IMR-90 (cell line): ENCODE data around the gene PALLD. TPM values are rescaled to one million over a fixed set of nuclear protein-coding genes. Genes with fewer than 3 reads are reported as not detected.

Experiments used
- ATAC-seq: fragments of 200-7000 bp; cut with Tn5 transposase; 2 replicates; pipeline ENCODE4 v1.9.1; 2020; ENCODE audit warnings: low read depth, mild to moderate bottlenecking, moderate library complexity
- BruUV-seq: library from RNA; stranded (reverse); fragments of 400-500 nt; replicated peaks from 2 replicates; lab custom pipeline; 2021; lab: Mats Ljungman, UMichigan
- CTCF ChIA-PET: fragments of 300-600 bp; formaldehyde crosslinking; extraction: SDS; loops from one replicate; lab custom pipeline; 2021; ENCODE audit warnings: antibody characterized with exemption; lab: Yijun Ruan, JAX
- POLR2A ChIA-PET: fragments of 300-600 bp; sonication (Branson Sonifier 250); formaldehyde crosslinking; loops from one replicate; lab custom pipeline; 2022; ENCODE audit warnings: antibody characterized with exemption; ENCODE audit not compliant: unreplicated experiment; lab: Charles Lee
- DNase-seq: peaks from one replicate; pipeline ENCODE4 v3.0.0; 2013
- H2AFZ ChIP-seq: replicated peaks from 2 replicates; pipeline ENCODE3; 2013; ENCODE audit warnings: low read length, mild to moderate bottlenecking; ENCODE audit not compliant: poor library complexity
- H2AK5ac ChIP-seq: 2 replicates; pipeline ENCODE4 v1.6.1; 2013; ENCODE audit warnings: low read depth, low read length, inconsistent platforms
- H2AK9ac ChIP-seq: replicated peaks from 2 replicates; pipeline ENCODE3; 2013; ENCODE audit warnings: mild to moderate bottlenecking, low read depth, low read length, moderate library complexity; ENCODE audit not compliant: poor library complexity
- H2BK120ac ChIP-seq: 2 replicates; pipeline ENCODE4 v1.6.1; 2013; ENCODE audit warnings: low read depth, low read length, inconsistent platforms
- H2BK15ac ChIP-seq: 3 replicates; pipeline ENCODE4 v1.6.1; 2013; ENCODE audit warnings: low read depth, low read length, inconsistent platforms
- H2BK20ac ChIP-seq: 2 replicates; pipeline ENCODE4 v1.6.1; 2013; ENCODE audit warnings: low read depth, mild to moderate bottlenecking, inconsistent platforms, low read length, moderate library complexity
- H2BK5ac ChIP-seq: 2 replicates; pipeline ENCODE4 v1.6.1; 2013; ENCODE audit warnings: mild to moderate bottlenecking, low read depth, low read length, inconsistent platforms; ENCODE audit not compliant: poor library complexity, severe bottlenecking
- H3K14ac ChIP-seq: replicated peaks from 2 replicates; pipeline ENCODE4 v1.6.1; 2013; ENCODE audit warnings: low read depth, low read length, inconsistent platforms
- H3K18ac ChIP-seq: 2 replicates; pipeline ENCODE4 v1.6.1; 2013; ENCODE audit warnings: low read depth, low read length, control low read depth
- H3K23ac ChIP-seq: 2 replicates; pipeline ENCODE4 v1.6.1; 2013; ENCODE audit warnings: low read depth, low read length, inconsistent platforms
- H3K27ac ChIP-seq: 2 replicates; pipeline ENCODE4 v1.5.1; 2013; ENCODE audit warnings: mild to moderate bottlenecking, control low read depth, low read length; ENCODE audit not compliant: insufficient read depth
- H3K27me3 ChIP-seq: 2 replicates; pipeline ENCODE4 v1.6.1; 2013; ENCODE audit warnings: low read length; ENCODE audit not compliant: control insufficient read depth, insufficient read depth
- H3K36me3 ChIP-seq: 2 replicates; pipeline ENCODE4 v1.6.1; 2013; ENCODE audit warnings: low read length, mixed read lengths; ENCODE audit not compliant: control insufficient read depth, insufficient read depth
- H3K4ac ChIP-seq: 2 replicates; pipeline ENCODE4 v1.6.1; 2013; ENCODE audit warnings: low read depth, low read length, inconsistent platforms
- H3K4me1 ChIP-seq: 2 replicates; pipeline ENCODE4 v1.6.1; 2013; ENCODE audit warnings: low read length, mixed read lengths; ENCODE audit not compliant: control insufficient read depth, insufficient read depth
- H3K4me2 ChIP-seq: 2 replicates; pipeline ENCODE4 v1.6.1; 2013; ENCODE audit warnings: low read depth, mild to moderate bottlenecking, control low read depth, low read length, moderate library complexity
- H3K4me3 ChIP-seq: 2 replicates; pipeline ENCODE4 v1.5.1; 2013; ENCODE audit warnings: low read depth, mild to moderate bottlenecking, control low read depth, low read length, moderate library complexity; ENCODE audit not compliant: insufficient read depth
- H3K56ac ChIP-seq: 2 replicates; pipeline ENCODE4 v1.6.1; 2013; ENCODE audit warnings: low read length, inconsistent platforms; ENCODE audit not compliant: insufficient read depth; ENCODE audit errors: extremely low read depth
- H3K79me1 ChIP-seq, 2 experiments: 2 replicates each; pipeline ENCODE4 v1.6.1; 2013; ENCODE audit warnings: low read length in 2 of 2, inconsistent platforms in 1 of 2, low read depth in 1 of 2
- H3K9ac ChIP-seq: 2 replicates; pipeline ENCODE4 v1.6.1; 2013; ENCODE audit warnings: low read depth, low read length, control low read depth
- H3K9me1 ChIP-seq: 2 replicates; pipeline ENCODE4 v1.6.1; 2013; ENCODE audit warnings: low read length, inconsistent platforms; ENCODE audit not compliant: insufficient read depth
- H3K9me3 ChIP-seq: 2 replicates; pipeline ENCODE4 v1.6.1; 2013; ENCODE audit warnings: low read length; ENCODE audit not compliant: control insufficient read depth, insufficient read depth
- H4K20me1 ChIP-seq: 2 replicates; pipeline ENCODE4 v1.6.1; 2013; ENCODE audit warnings: low read length, inconsistent platforms; ENCODE audit not compliant: insufficient read depth
- H4K5ac ChIP-seq: 2 replicates; pipeline ENCODE4 v1.6.1; 2013; ENCODE audit warnings: mild to moderate bottlenecking, low read depth, low read length, control low read depth
- H4K8ac ChIP-seq, 2 experiments: 2 replicates each; pipeline ENCODE4 v1.6.1; 2013; ENCODE audit warnings: low read depth in 2 of 2, low read length in 2 of 2, control low read depth in 1 of 2, inconsistent platforms in 1 of 2
- H4K91ac ChIP-seq: 2 replicates; pipeline ENCODE4 v1.6.1; 2013; ENCODE audit warnings: low read depth, low read length, inconsistent platforms; ENCODE audit not compliant: insufficient read depth
- BHLHE40 ChIP-seq: fragments of 150-350 bp; IDR thresholded peaks from 2 replicates; pipeline ENCODE4 v1.6.1; 2016; ENCODE audit warnings: mild to moderate bottlenecking, low read depth, low read length
- CHD1 ChIP-seq: IDR thresholded peaks from 2 replicates; pipeline ENCODE4 v1.6.1; 2012; ENCODE audit warnings: low read depth, low read length, improper control_type of control experiment
- FOS ChIP-seq: fragments of 150-350 bp; IDR thresholded peaks from 2 replicates; pipeline ENCODE4 v1.6.1; 2016; ENCODE audit warnings: low read depth, low read length
- POLR2A ChIP-seq: IDR thresholded peaks from 2 replicates; pipeline ENCODE4 v1.6.1; 2012; ENCODE audit warnings: mild to moderate bottlenecking, low read depth, low read length
- RCOR1 ChIP-seq: IDR thresholded peaks from 2 replicates; pipeline ENCODE4 v1.6.1; 2012; ENCODE audit warnings: mild to moderate bottlenecking, low read length, improper control_type of control experiment; ENCODE audit not compliant: insufficient replicate concordance
- RFX5 ChIP-seq: IDR thresholded peaks from 2 replicates; pipeline ENCODE4 v1.8.0; 2012; ENCODE audit warnings: low read depth, mild to moderate bottlenecking, low read length, moderate library complexity
- WGBS, 2 experiments: methylation state at CpG; one replicate each; pipeline versions ENCODE4 v1.1.5 to v1.1.7; 2013; ENCODE audit warnings: missing lambda C conversion rate in 2 of 2; ENCODE audit not compliant: insufficient read length in 1 of 2; ENCODE audit errors: extremely low coverage in 2 of 2; 5-methylcytosine and 5-hydroxymethylcytosine counted together
- dilution Hi-C: fragments of 300-500 bp; cut with HindIII; formaldehyde crosslinking; loops from one replicate; pipeline ENCODE4 v1.14.3; 2018; ENCODE audit warnings: low sequenced_read_pairs; ENCODE audit not compliant: unreplicated experiment
- in situ Hi-C: fragments of 300-500 bp; cut with MboI; formaldehyde crosslinking; loops from 3 replicates; pipeline ENCODE4 v1.14.3; 2019; ENCODE audit warnings: low sequenced_read_pairs, inconsistent platforms, mixed read lengths
- intact Hi-C: fragments of 100-400 bp; cut with micrococcal nuclease; formaldehyde crosslinking; loops from 2 replicates; pipeline ENCODE4 v1.10.0; 2022
- polyA plus RNA-seq, 3 experiments: library from polyadenylated mRNA; depleted of rRNA; stranded (reverse); fragments of >200 nt; gene quantifications; 2 replicates each; pipeline ENCODE4 v1.2.3, GENCODE V29; 2012; ENCODE audit warnings: low replicate concordance in 1 of 3
- total RNA-seq: library from RNA; depleted of rRNA; stranded (reverse); fragments of >200 nt; gene quantifications from 2 replicates; pipeline ENCODE4 v1.2.3, GENCODE V29; 2012
- TF ChIP-seq, protein P1 (sequence below): fragments of 150-350 bp; IDR thresholded peaks from 2 replicates; pipeline ENCODE4 v1.6.1; 2017; ENCODE audit warnings: mild to moderate bottlenecking, antibody characterized with exemption, low read length, low read depth

Gene PALLD
- total and polyA plus RNA-seq, 2 of the 4 experiments (the other 2 are of a cell fraction): 91.0 to 91.9 TPM

GRCh38 chr4:168679819-168680218 lies 183.0 kb downstream of the PALLD start:
- Histone ChIP-seq H2AK9ac (no peak overlapping the region), H3K4me2 (no peak overlapping the region), H3K18ac (no peak overlapping the region), H3K9me3 (no peaks in the 10 kb centered on the region), H3K79me1 (peaks cover 0 to 9% of the 10 kb centered on the region in 2 experiments; a peak in 1 of 4 replicates), H2BK20ac (0 out of 2 replicates have a peak overlapping the region, but pooled peaks have one; percentile 65), H4K5ac (no peak overlapping the region), H3K4ac (peak overlapping the region; percentile 97; the same call in 1 of the 2 replicates), H3K27me3 (no peaks in the 10 kb centered on the region), H3K23ac (no peak overlapping the region), H2AK5ac (peak overlapping the region; percentile 22; the same call in 1 of the 2 replicates), H4K91ac (peak overlapping the region; percentile 71; the same call in 1 of the 2 replicates), H3K4me1 (peaks cover 10% of the 10 kb centered on the region), H3K27ac (no peak overlapping the region), H2AFZ (no peak overlapping the region), H3K14ac (0 out of 2 replicates have a peak overlapping the region, but pooled peaks have one; percentile 76), H4K8ac (no peak overlapping the region), H3K36me3 (no peaks in the 10 kb centered on the region), H2BK15ac (peak overlapping the region; percentile 69; the same call in 1 of the 3 replicates), H3K9me1 (peaks cover 23% of the 10 kb centered on the region), H2BK120ac (no peak overlapping the region), H3K9ac (no peak overlapping the region), H3K4me3 (no peak overlapping the region), H3K56ac (no peak overlapping the region), H2BK5ac (no peak overlapping the region), H4K20me1 (no peaks in the 10 kb centered on the region)
- in situ Hi-C loops: loop anchor here (25.0 kb wide), 1 partner anchor 493 kb away; no protein-coding TSS in a partner anchor
- dilution Hi-C loops: no loop called here
- TF ChIP-seq FOS: no peak
- TF ChIP-seq CHD1: no peak
- no peak for TF ChIP-seq RFX5
- TF ChIP-seq BHLHE40: no peak
- TF ChIP-seq, protein P1, sequence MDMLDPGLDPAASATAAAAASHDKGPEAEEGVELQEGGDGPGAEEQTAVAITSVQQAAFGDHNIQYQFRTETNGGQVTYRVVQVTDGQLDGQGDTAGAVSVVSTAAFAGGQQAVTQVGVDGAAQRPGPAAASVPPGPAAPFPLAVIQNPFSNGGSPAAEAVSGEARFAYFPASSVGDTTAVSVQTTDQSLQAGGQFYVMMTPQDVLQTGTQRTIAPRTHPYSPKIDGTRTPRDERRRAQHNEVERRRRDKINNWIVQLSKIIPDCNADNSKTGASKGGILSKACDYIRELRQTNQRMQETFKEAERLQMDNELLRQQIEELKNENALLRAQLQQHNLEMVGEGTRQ: no peak
- TF ChIP-seq RCOR1: no peak
- TF ChIP-seq POLR2A: no peak
- CTCF ChIA-PET: no interaction called here
- no TSS peak for BruUV-seq
- intact Hi-C loops: no loop called here
- POLR2A ChIA-PET: no interaction called here
- DNase-seq (peak; percentile 59), ATAC-seq (peak; percentile 45; the same call in 1 of the 2 replicates)
- 0% methylated on average over 1 of the region's 4 CpGs; no CpG with 5 or more reads in 1 of the 2 experiments for WGBS, 2 experiments
